Suppressor macrophage treated with lipopolysaccharide for 1 hour (primary cell): ENCODE results near the gene AK1.
A peak's percentile ranks its signal among the peaks of the same experiment; 100 is the strongest.
"Not testable (repeated sequence)": the region's sequence is repeated elsewhere in the genome, so short reads cannot be mapped to it uniquely, and the experiment has no call there.

ENCODE experiments used
- DNase-seq, 3 donors: peaks; one replicate each; pipeline ENCODE4 v3.0.0-alpha.2; 2020 to 2022

AK1 gene

DNA sequence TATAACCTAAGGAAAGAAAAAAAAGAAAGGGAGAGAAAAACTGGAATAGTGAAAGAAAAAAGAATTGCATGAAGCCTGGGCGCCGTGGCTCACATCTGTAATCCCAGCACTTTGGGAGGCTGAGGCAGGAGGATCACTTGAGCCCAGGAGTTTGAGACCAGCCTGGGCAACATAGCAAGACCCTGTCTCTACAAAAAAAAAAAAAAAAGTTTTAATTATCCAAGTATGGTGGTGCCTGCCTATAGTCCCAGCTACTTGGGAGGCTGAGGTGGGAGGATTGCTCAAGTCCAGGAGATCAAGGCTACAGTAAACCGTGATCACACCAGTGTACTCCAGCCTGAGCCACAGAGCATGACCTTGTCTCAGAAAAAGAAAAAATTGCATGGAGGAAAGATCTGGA lies 4.2 kb upstream of the AK1 start:
- not testable (repeated sequence) for DNase-seq

DNA sequence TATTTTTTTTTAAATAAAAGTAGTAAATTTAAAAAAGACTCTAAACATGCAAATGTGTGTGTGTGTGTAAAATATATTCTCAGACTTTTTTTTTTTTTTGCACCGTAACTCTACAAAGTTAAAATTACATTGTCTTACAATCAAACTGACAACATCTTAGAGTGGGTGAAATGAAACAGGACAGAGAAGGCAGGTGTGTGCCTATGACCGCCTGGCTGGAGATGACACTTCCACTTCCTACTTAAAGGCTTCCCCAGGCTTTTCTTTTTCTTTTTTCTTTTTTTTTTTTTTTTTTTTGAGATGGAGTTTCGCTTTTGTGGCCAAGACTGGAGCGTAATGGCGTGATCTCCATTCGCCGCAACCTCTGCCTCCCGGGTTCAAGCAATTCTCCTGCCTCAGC lies 2.7 kb upstream of the AK1 start:
- DNase-seq, result no peak

DNA sequence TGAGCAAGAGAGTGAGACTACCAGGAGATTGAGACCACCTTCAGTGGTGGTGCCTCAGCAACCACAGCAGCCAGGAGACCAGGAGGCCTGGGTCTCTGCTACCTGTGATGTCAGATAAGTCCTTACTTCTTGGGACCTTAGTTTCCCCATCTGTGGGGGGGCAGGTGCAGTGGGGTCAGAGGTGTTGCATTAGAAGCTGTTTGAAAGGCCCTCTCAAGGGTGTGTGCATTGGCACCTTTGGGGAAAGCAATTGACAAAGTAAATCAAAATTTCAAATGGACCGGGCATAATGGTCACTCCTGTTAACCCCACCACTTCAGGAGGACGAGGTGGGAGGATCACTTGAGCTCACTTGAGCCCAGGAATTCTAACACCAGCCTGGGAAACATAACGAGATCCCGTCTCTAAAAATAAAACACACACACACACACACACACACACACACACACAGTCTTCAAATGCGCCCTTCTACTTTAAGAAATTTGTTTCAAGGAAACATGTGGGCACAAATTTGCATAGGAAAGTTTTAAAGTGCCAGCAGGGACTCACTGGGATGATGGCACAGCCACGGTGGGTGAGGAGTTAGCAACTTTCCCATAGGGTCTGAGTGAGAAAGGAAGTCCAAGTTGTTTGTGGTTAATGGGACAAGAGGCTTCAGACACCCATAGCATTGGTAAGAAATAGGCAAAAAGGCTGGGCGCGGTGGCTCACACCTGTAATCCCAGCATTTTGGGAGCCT lies 1.3 kb upstream of the AK1 start:
- DNase-seq, result peak; percentile 58 to 78 (median 66)

DNA sequence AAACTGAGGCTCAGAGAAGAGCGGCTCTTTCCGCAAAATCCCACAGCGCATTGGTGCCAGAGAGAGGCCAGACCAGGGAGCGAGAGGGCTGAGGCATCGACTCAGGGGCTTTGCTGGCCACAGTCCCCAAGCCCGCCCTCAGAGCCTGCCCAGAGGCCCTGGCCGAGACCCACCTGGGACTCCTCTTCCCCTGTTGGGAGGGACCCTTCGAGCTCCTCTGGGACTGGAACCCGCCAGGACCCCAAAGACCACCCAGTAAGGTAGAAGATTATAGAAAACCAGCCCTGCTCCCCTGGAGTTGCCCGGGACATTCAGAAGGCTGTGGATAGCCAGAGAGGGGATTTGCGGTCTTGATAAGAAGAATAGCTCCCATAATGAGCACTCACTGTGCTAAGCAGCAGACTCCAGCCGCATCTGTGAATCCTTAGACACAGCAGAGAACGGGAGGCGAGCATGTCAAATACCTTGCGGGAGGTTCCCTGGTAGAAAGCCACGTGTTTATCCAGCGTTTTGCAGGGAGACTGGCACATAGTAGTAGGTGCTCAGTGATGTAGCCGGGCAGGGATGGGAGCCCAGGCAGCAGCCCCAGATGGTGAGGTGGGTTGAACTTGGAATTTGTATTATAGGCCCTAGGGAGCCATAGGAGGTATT lies 651 bp upstream of the AK1 start:
- DNase-seq, result no peak

DNA sequence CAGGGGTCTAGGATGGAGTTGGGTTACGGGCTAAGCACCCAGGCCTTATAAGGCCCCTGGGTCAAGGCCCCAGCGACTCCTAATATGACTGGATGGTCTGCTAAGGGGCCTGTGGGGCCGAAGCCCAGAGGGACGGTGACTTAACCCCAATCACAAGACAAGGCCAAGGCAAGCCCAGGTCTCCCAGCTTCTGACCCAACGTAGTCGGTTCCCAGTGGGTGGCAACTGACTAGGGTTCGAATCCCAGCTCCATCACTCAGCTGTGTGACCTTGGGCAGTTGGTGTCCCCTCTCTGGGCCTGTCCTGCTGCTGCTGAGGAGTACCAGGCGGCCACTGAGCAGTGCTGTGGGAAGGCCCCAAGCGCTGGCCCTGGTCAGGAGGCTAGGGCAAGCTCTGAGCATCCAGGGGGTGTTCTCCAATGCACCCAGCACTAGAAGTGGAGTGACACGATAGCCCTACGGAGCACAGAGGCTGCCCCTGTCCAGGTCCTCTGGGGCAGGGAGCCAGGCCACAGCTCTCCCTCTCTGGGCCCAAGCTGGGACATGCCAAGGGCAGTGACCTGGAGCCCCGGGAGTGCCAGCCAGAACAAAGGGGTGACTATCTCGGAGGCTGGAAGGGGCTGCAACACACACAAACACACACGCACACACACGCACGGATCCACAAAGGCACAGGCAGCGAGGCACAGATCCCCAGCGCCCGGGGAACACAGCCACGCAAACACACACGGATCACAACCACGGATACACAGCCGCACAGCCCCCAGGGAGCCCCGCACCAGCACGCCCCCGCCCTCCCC lies 512 bp downstream of the AK1 start:
- no peak for DNase-seq

DNA sequence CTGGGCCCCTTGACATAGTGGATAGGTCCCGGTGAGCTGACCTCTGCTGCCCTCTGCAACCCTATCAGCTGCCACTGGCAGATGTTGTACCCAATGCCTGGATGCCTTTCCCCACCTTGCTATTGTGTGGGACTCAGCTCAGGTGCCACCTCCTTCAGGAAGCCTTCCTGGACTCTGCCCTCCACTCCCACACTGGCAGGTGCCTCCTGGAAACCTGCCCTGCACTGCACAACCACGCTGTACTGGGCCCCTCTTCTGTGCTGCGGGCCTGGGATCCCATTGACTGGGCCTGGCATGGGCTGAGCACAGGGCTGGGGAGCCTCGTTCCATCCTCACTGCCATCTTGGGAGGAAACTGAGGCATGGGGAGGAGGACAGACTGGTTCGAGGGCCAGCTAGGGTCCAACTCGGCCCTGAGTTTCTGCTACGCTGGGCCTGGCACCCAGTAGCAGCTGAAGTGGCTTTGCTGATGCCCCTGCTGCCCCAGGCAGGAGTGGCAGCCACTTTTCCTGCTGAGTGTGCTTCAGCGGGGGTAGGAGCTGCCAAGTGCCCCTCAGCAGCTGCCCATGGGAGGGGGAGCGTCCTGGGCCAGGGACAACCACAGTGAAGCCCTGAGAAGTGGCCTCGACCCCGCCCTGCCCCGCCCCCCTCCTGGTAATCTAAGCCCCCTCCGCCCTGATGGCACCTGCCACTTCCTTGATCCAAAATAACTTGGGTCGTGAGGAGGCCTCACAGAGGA lies 1.3 kb downstream of the AK1 start:
- DNase-seq, result no peak

DNA sequence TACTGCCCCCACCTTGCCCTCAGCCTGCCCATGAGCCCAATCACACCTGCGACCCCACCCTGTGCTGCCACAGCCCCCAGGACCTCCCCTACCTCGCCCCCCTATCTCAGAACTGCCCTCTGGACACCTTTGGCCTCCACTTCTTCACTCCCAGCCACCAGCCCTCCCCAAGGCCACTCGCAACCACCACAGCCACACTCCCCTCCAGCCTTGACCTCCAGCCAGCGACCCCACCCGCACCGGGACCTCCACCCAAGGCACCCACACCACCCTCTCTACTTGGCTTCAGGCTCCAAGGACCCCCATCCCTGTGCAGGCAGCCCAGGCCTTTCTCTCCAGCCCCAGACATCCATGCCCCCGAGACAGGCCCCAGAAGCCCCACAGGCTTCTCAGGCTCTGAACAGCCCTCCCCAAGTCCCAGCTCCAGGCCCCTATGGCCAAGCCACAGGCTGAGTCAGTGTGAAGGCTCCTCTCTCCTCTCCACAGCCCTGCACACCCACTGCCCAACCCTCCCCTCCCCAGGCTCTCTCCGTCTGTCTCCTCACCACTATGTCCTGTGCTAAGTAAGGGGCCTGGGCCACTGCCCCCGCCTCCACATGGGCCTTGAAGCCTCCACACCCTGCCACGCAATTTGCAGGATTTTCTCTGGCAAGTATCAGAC lies 2.0 kb downstream of the AK1 start:
- DNase-seq, result no peak

DNA sequence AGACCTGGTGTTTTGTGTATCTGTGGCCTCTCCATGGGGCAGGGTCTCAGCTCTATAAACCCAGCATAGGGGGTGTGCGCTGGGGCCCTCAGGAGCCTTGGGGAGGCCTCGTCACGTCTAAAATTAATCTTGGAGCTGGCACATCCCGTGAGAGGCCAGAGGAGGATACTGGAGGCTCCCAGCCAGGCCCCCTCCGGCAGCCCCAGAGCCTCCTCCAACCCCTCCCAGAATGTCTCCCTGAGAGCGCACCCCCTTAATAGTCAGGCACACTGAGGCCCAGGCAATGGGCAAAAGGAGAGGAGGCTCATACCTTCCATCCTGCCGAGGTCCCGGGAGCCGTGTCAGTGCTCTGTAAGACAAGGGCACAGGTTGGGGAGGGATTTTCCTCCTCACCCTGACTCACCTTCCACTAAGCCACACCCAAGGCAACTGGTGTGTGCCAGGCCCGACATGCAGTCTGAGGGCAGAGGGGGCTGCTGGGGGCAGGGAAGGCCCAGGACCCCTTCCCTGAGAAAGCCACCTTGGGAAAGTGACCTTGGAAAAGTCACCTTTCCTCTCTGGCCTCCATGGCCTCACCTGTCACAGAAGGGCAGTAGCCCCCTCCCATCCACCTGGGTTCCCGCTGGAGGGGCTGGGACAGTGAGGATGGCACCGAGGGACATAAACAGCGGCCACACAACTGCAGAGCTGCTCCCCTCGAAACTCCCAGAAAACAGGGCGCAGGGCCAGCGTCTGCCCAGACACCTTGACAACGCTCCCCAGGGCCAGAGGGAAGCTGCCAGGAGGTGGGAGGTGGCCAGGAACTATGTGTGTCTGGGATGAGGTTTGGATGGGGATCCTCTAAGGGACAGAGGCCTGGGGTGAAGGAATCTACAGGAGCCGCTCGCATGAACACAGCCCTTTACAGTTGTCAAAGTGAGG lies 2.9 kb downstream of the AK1 start:
- no peak for DNase-seq

DNA sequence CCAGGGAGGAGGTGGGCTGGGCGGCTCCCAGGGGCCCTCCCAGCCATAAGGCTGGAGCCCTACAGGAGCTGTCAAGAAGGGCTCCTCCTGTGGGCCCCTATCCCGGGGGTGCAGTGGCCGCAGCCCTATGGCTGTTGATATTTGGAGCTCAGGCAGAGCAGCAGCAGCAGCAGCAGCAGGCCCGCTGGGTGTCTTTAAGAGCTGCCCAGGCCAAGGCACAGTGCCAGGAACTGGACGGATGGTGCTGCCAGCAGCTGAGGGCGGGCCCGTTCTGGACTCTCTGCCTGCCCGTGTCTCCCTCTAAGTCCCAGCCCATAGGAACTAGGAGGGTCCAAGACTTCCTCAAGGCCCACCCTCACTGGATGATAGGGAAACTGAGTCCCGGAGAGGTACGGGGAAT lies 3.6 kb downstream of the AK1 start:
- DNase-seq, result no peak

DNA sequence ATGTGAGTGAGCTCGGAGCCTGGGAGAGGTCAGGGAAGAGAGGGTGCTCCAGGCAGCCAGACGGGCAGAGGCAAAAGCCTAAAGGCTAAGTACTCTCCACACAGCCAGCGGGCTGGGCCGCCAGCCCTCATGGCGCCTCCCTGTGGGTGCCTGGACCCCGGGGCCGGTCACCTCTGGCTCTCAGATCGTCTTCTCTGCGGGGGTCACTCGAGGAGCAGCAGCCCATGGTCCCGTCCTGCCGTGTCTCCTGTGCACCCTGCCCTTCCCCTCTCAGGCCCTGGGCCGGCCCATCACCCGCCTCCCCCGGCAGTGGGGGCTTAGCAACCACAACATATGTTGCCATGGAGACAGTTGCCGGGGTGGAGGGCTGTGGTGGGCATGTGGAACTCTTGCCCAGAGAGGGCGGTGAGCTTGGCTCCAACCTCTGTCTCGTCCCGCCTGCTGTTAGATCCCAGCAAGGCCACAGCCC lies 4.2 kb downstream of the AK1 start:
- DNase-seq, result no peak

DNA sequence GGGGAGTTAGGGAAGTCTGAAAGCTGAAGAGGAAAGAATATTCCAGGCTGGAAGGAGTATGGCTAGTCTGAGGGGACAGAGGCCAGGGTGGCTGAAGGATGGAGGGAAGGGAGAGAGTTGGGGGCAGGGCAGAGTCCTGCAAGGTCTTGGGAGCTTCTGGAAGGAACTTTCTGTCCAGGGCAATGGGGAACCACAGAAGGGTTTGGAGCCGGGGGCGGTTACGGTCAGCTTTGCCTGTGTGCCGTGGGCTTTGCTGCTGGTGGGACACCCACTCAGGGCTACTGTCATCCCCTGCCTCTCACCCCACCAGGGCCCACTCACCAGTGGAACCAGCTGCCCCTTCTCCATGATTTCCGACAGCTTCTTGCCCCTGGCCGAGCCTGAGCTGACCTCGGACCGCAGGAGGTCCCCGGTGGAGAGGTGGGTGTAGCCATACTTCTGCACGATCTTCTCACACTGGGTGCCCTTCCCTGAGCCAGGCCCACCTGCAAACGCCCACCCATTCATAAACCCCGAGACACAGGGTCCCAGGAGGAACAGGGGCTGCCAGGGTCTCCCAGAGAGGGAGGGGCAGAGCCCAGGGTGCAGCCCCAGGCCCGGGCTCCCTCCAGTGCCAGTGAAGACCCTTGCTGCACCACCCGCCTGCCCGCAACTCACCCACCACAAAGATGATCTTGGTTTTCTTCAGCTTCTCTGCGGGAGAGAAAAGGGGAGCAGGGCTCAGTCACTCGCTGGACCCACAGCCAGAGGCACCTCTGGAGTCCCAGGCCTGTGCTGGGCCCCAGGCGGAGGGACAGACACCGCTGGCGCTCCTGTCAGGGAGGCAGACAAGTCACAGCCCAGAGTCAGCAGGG lies 4.9 kb downstream of the AK1 start:
- DNase-seq, result peak; percentile 31

DNA sequence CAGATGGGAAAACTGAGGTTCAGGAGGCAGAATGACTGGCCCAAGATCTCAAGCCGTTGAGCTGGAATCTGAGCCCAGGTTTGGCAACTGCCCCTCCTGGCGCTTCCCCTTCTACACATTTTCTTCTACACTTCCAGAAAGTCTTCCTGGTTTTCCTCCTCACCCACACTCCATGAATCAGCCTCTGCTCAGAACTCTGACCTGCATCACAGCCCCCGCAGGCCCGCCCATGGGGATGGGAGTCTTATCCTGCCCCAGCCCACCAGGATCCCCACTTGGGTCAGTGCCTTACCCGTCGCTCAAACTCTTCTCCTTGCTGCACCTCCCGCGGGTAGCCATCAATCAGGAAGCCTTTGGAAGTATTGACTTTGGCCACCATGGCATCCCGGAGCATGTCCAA lies 5.9 kb downstream of the AK1 start:
- peak in 1 of 3 donors; percentile 30 for DNase-seq

DNA sequence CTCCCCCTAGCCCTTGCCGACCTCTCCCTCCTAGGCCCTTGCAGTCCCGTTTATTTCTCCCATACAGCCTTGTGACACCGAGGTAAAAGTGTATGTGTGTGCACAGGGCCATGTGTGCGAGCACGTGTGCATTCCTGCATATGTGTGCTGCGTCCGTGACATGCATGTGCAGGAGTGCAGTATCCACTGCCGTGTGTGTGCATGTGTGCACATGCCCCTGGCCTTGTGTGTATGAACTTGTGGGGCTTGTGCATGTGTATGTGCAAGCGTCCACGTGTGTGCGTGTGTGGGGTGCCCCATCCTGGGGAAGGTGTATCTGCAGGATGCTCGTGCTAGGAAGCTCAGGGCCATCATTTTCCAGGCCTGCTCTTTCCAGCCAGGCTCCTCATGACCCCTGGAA lies 6.6 kb downstream of the AK1 start:
- DNase-seq, result no peak

DNA sequence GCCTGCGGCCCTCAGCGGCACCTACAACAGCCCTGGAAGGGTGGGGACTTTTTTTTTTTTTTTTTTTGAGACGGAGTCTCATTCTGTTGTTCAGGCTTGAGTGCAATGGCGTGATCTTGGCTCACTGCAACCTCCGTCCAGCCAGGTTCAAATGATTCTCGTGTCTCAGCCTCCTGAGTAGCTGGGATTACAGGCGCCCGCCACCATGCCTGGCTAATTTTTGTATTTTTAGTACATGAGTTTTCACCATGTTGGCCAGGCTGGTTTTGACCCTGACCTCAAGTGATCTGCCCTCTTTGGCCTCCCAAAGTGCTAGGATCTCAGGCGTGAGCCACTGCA lies 7.4 kb downstream of the AK1 start:
- DNase-seq, result not testable (repeated sequence)

DNA sequence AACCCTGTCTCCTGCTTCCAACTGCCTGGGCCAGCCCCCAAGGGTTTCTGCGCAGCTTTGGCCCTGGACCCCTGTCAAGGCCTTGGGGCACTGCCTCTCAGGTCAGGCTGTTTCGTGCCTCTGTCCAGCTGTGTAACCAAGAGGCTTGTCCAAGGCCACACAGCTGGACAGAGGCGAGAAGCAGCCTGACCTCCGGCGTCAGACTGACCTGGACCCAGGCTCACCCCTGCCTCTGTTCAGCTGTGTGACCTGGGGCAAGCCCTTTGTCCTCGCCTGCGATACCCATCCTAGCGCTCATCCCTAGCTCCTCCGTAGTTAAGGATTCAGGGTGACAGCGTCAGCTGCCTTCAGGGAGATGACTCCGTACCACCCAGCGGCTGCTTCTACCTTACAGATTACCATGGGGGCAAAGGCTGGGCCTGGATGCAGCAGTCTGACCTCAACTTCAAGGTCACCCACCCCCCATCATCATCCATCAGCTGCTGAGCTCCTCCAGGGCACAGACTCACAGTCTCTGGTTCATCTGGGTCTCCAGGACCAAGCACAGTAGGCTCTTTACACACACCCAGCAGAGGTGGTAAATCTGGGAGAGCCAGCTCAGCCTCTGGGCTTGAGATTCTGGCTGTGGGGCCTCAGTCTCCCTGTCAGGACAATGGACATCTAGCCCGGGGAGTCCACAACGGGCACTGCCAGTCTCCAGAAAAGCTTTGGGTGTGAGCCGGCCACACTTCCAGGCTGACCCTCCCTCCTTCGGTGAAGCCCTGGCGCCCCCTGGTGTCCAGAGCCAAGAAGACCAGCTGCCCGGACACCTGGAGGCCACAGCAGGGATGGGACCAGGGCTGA lies 7.9 kb downstream of the AK1 start:
- DNase-seq, result peak; percentile 90 to 96 (median 96)

DNA sequence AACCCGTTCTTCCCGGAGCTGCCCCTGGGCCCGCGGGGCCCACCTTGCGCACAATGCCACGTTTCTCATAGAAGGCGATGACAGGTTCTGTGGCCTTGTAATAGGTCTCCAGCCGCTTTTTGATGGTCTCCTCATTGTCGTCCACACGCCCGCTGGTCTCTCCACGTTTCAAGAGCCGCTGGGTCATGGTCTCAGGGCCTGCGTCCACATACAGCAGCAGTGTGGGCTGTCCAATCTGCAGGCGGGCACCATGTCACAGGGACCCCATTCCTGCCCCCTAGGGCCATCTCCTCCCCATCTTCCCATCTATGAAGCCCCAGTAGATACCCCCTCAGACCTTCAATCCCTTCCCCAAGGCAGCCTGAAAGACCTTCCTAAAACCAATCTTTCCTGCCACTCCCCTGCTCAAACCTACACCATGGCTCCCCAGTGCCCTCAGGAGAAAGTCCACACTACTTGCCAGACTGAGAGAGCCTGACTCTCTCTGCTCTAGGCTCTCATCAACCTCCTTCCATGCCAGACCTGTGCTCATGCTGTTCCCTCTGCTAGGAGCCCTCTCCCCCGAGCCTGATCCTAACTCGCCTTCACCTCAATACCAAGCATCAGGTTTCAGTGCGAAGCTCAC lies 9.1 kb downstream of the AK1 start:
- DNase-seq, result no peak

DNA sequence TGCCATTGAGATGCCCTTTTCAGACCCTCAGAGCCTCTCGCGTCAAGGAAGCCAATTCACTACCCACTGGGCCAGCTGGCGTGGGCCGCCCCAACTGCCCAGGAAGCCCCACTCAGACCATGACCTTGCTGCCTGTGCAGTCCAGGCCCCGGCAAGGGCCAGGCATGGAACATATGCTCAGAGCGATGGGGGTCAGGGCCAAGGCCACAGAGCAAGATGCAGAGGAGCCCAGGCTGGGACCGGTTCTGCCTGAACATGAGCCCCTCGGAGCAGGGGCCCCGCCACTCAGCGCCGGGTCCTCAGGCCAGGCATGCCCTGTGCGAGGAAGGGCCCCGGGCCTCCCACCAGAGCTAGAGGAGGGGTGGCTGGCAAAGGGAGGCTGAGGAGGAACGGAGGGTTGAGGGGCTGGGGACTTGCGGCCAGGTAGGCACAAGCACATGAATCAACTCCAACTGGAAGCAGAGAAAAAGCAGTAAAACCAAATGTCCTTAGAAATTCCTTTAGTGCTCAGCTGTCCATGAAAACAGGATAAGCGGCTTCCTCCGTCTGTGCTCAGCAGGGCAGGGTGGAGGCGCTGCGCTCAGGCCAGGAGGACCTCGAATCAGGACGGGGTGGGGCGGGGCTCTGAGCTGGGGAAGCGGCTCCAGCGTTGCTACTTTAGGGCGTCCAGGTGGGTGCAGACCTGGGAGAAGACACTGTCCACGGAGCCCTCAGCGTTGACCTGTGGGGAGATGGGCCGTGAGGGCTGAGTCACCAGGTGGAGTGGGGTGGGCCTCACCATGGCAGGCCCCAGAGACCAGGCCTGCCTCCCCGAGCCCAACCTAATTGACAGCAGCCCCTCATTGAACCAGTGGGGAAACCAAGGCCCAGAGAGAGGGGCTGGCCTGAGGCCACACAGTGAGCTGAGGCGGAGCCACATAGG lies 9.9 kb downstream of the AK1 start:
- no peak for DNase-seq

DNA sequence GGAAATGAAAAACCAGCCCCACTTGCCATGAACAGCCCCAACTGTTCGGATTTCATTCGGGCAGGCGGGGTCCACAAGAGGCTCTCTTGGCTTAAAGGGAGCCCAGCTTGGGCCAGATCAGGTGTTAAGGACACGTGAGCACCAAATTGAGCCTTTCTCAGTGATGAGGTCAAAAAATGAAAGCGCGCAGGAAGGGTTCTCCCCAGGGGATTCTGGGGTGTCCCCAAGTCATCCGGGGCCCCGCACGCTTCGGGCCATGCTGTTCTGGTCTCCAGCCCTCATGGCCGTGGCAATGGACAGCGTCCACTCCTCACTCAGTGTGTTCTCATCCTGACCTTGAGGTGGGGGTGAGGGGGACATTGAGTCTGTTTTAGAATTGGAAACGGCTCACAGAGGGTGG lies 10.9 kb downstream of the AK1 start:
- DNase-seq, result no peak
